A673 (cell line): ENCODE results near the gene MYL3.

Experiments used
- EZH2 ChIP-seq: fragments of 200-600 bp; sonication (generic); IDR thresholded peaks from 2 replicates; pipeline ENCODE4 v1.6.1; 2017; ENCODE audit warnings: borderline replicate concordance, low read depth, mild to moderate bottlenecking, mixed read lengths, antibody characterized with exemption, low read length; ENCODE audit not compliant: poor library complexity, severe bottlenecking
- TF ChIP-seq, protein P1 (sequence below): fragments of 300-800, 200-600 bp; sonication (generic); conservative IDR thresholded peaks from 2 replicates; pipeline ENCODE4 v1.5.1; 2017; ENCODE audit warnings: low read depth, mild to moderate bottlenecking, antibody characterized with exemption, low read length, moderate library complexity, mixed read lengths

DNA sequence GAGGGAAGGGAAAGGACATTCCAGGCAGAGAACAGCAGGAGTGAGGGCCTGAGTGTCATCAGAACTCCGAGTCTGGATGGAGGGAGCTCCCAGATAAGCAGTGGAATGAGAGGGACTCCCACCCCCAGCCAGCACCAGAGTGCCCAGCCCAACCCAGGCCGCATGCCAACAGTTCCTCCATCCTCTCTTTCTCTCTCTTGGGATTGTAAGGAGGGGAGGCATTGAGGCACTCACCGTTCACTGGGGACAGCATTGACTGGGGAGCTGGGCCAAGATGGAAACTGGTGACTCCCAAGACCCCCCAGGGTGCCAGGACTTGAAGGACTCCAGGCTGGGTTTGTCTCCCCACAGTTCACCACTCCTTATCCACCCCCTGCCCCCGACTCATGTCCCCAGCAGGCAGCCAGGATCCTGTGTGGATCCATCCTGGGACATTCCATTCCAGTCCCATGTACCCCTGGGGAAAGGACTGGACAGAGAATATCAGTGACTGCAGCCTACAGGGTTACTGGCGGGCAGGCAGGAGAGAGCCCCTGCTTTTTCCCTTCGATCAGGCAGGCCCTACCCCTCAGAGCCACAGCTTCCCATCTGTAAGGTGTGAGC is 30.0 kb upstream of the MYL3 start:
- TF ChIP-seq, protein P1, sequence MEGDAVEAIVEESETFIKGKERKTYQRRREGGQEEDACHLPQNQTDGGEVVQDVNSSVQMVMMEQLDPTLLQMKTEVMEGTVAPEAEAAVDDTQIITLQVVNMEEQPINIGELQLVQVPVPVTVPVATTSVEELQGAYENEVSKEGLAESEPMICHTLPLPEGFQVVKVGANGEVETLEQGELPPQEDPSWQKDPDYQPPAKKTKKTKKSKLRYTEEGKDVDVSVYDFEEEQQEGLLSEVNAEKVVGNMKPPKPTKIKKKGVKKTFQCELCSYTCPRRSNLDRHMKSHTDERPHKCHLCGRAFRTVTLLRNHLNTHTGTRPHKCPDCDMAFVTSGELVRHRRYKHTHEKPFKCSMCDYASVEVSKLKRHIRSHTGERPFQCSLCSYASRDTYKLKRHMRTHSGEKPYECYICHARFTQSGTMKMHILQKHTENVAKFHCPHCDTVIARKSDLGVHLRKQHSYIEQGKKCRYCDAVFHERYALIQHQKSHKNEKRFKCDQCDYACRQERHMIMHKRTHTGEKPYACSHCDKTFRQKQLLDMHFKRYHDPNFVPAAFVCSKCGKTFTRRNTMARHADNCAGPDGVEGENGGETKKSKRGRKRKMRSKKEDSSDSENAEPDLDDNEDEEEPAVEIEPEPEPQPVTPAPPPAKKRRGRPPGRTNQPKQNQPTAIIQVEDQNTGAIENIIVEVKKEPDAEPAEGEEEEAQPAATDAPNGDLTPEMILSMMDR = no peak
- TF ChIP-seq EZH2 = no peak
